Tongue (tissue), 2 donors: ENCODE measurements around the gene RANBP17. TPM values are rescaled to one million over a fixed set of nuclear protein-coding genes. Genes with fewer than 3 reads are reported as not detected.

Source experiments
- DNase-seq: peaks from one replicate; pipeline ENCODE4 v3.0.0-alpha.2; 2015
- total RNA-seq: library from RNA; depleted of rRNA; stranded (reverse); fragments of >200 nt; gene quantifications from one replicate; pipeline ENCODE4 v1.2.3, GENCODE V29; 2014

RANBP17 gene
- total RNA-seq, 1 donor from 2014 or later = 27.9 TPM

- DNase-seq = no peak
Measured at GRCh38 chr5:171306781-171307591, 445.2 kb downstream of the RANBP17 start.

GRCh38 chr5:171307789-171308452 is 446.1 kb downstream of the RANBP17 start:
- DNase-seq = no peak

- peak; percentile 54 for DNase-seq
Measured at GRCh38 chr5:171308453-171309275, 446.8 kb downstream of the RANBP17 start, which contains the start of gene TLX3. Gene TLX3 (plus strand): TSS chr5:171309248. CDS start chr5:171309366, 118 bp downstream.

- no peak for DNase-seq
Measured at GRCh38 chr5:171309276-171310211, 447.7 kb downstream of the RANBP17 start.

- DNase-seq = no peak
Measured at GRCh38 chr5:171310212-171310818, 448.5 kb downstream of the RANBP17 start.

GRCh38 chr5:171310819-171311321 is 449.1 kb downstream of the RANBP17 start:
- no peak for DNase-seq

GRCh38 chr5:171311322-171312077 is 449.7 kb downstream of the RANBP17 start:
- peak; percentile 78 for DNase-seq

GRCh38 chr5:171312129-171312974 is 450.5 kb downstream of the RANBP17 start:
- no peak for DNase-seq

GRCh38 chr5:171313481-171314206 is 451.8 kb downstream of the RANBP17 start:
- DNase-seq = no peak

GRCh38 chr5:171314728-171315385 is 453.0 kb downstream of the RANBP17 start:
- peak; percentile 78 for DNase-seq

GRCh38 chr5:171315386-171315891 is 453.6 kb downstream of the RANBP17 start:
- no peak for DNase-seq

- no peak for DNase-seq
Measured at GRCh38 chr5:171315925-171316257, 454.1 kb downstream of the RANBP17 start.

- no peak for DNase-seq
Measured at GRCh38 chr5:171316258-171317121, 454.7 kb downstream of the RANBP17 start.

- no peak for DNase-seq
Measured at GRCh38 chr5:171317230-171317629, 455.4 kb downstream of the RANBP17 start.

GRCh38 chr5:171318026-171318425 is 456.2 kb downstream of the RANBP17 start:
- DNase-seq = no peak

- no peak for DNase-seq
Measured at GRCh38 chr5:171321447-171321846, 459.6 kb downstream of the RANBP17 start.

GRCh38 chr5:171322527-171322926 is 460.7 kb downstream of the RANBP17 start:
- no peak for DNase-seq
